Measurements from ENCODE around the gene HOGA1. TPM values are rescaled to one million over a fixed set of nuclear protein-coding genes. Genes with fewer than 3 reads are reported as not detected.
"Not testable (repeated sequence)": the region's sequence is repeated elsewhere in the genome, so short reads cannot be mapped to it uniquely, and the experiment has no call there.

The HOGA1 gene
- total and polyA plus RNA-seq, 7 donors: 0.66 to 12.3 (median 3.4) TPM

DNA sequence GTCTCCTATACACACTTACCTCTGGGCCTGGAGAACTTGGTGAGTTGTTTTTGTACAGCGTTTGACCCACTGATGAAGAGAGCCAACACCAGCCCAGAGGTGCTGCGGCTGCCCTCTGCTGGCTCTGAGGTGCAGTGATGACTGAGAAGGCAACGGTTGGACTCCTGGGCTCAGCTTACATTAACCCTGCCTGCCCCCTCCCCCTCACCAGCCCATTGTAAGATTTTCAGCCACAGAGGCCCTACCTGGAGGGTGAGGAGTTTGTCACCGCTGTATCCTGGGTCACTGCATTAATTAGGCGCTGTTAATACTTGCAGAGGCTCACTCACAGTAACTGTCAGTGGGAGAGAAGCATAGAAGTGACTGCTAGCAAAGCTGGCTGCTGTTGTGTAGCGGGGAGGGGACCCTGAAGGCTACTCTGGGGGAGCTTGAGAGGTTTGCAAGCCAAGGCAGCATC, 30.6 kb upstream of the HOGA1 start:
- 18 to 24% (median 20%) methylated on average over 6 of the region's 6 CpGs for WGBS, 3 donors
- TF ChIP-seq, protein P1, sequence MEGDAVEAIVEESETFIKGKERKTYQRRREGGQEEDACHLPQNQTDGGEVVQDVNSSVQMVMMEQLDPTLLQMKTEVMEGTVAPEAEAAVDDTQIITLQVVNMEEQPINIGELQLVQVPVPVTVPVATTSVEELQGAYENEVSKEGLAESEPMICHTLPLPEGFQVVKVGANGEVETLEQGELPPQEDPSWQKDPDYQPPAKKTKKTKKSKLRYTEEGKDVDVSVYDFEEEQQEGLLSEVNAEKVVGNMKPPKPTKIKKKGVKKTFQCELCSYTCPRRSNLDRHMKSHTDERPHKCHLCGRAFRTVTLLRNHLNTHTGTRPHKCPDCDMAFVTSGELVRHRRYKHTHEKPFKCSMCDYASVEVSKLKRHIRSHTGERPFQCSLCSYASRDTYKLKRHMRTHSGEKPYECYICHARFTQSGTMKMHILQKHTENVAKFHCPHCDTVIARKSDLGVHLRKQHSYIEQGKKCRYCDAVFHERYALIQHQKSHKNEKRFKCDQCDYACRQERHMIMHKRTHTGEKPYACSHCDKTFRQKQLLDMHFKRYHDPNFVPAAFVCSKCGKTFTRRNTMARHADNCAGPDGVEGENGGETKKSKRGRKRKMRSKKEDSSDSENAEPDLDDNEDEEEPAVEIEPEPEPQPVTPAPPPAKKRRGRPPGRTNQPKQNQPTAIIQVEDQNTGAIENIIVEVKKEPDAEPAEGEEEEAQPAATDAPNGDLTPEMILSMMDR (IDR thresholded peaks at IDR 0.05): peak; percentile 80
- peak; percentile 72 to 88 for DNase-seq

DNA sequence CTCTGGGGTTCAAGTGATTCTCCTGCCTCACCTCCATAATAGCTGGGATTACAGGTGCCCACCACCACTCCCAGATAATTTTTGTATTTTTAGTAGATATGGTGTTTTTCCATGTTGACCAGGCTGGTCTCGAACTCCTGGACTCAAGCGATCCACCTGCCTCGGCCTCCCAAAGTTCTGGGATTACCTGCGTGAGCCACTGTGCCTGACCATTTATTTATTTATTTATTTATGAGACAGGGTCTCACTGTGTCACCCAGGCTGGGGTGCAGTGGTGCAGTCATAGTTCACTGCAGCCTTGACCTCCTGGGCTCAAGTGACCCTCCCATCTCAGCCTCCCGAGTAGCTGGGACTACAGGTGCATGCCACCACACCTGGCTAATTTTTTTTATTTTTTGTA, 29.9 kb upstream of the HOGA1 start:
- H3K9me3 ChIP-seq; H3K27ac ChIP-seq; ATAC-seq; H3K36me3 ChIP-seq (ENCODE audit: insufficient read depth in 1 of 2, low read depth in 1 of 2); H3K27me3 ChIP-seq (ENCODE audit: insufficient read depth in 3 of 3, low read length in 2 of 3); H3K4me3 ChIP-seq: not testable (repeated sequence)
- 94 to 97% (median 95%) methylated on average over 5 of the region's 5 CpGs for WGBS, 3 donors
- intact Hi-C loops (cut with DNase I): loop anchor here (5.0 kb wide), 2 partner anchors 52 to 87 kb away; no protein-coding TSS in a partner anchor
- peaks cover 39% of the 10 kb centered on the region for H3K4me1 ChIP-seq
- DNase-seq: peak in 1 of 2 donors; percentile 1

More for the DNA sequence above, 30.6 kb upstream of the HOGA1 start:
- Histone ChIP-seq H3K27ac (no peak overlapping the region), H3K4me1 (peaks cover 45% of the 10 kb centered on the region), H3K27me3 (ENCODE audit: insufficient read depth in 3 of 3, low read length in 2 of 3) (no peaks in the 10 kb centered on the region), H3K4me3 (no peak overlapping the region), H3K9me3 (no peaks in the 10 kb centered on the region), H3K36me3 (ENCODE audit: insufficient read depth in 1 of 2, low read depth in 1 of 2) (no peaks in the 10 kb centered on the region)
- peak; percentile 73 to 93 (median 91) for ATAC-seq
- intact Hi-C loops (cut with DNase I): loop anchor here (1.0 to 5.0 kb wide), 3 partner anchors 51 to 90 kb away; no protein-coding TSS in a partner anchor

DNA sequence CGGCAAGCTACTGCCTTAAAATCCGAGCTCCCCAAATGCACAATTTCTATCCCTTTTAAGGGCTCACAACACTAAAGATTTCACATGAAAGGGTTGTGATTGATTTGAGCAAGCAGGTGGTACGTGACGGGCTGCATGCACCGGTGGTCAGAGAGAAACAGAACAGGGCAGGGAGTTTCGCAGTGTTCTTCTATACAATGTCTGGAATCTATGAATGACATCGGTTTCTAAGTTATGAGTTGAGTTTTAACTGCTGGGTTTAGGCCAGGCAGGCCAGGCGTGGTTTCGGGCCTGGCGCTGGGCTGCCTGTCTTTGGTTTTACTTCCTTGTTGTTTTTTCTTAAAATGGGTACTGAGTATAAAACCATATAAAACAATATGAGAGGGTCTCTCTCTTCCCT, 28.6 kb upstream of the HOGA1 start:
- H3K27ac ChIP-seq; H3K36me3 ChIP-seq (ENCODE audit: insufficient read depth in 1 of 2, low read depth in 1 of 2); ATAC-seq; intact Hi-C loops (cut with DNase I); H3K9me3 ChIP-seq; H3K27me3 ChIP-seq (ENCODE audit: insufficient read depth in 3 of 3, low read length in 2 of 3); H3K4me3 ChIP-seq: not testable (repeated sequence)
- WGBS, 3 donors: 43 to 94% (median 80%) methylated on average over 7 to 10 of the region's 10 CpGs
- H3K4me1 ChIP-seq: peaks cover 36% of the 10 kb centered on the region
- DNase-seq: peak in 1 of 2 donors; percentile 2

DNA sequence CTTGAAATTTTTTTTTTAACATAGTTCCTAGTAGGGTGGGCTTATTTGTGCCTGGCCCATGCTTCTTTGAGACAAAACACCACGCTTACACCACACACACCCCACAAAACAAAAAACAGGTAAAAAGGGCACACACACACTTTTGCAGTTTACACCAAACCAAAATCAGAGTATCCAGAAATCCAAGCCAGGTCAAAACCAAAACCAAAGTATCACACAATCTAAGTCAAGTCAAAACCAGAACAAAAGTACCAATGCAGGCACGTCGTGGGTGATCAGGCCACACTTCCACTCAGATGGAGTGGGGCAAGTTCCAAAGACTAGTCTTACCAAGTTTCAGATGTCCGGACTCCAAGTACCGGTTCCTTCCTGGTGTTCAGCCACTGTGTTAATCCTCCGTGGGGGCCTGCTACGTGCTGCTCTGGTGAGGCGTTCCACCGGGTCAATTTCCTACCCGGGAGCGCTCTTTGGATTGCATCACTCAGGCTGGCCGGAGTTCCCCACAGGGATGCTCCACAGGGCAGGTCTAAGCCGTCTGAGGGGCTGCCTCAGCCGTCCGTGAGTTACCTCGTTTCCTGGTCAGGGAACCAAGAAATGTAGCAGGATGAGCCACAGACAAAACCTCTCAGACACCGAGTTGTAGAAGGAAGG, 23.3 kb upstream of the HOGA1 start:
- DNase-seq (peak; percentile 76 to 92), ATAC-seq (peak; percentile 87 to 97 (median 92))
- intact Hi-C loops (cut with DNase I); H3K36me3 ChIP-seq (ENCODE audit: insufficient read depth in 1 of 2, low read depth in 1 of 2); H3K9me3 ChIP-seq; H3K27me3 ChIP-seq (ENCODE audit: insufficient read depth in 3 of 3, low read length in 2 of 3): not testable (repeated sequence)
- peak overlapping the region; percentile 55 for H3K4me3 ChIP-seq
- H3K27ac ChIP-seq: peak overlapping the region; percentile 76
- WGBS, 3 donors: 16 to 23% (median 19%) methylated on average over 17 of the region's 17 CpGs
- peaks cover 18% of the 10 kb centered on the region for H3K4me1 ChIP-seq

DNA sequence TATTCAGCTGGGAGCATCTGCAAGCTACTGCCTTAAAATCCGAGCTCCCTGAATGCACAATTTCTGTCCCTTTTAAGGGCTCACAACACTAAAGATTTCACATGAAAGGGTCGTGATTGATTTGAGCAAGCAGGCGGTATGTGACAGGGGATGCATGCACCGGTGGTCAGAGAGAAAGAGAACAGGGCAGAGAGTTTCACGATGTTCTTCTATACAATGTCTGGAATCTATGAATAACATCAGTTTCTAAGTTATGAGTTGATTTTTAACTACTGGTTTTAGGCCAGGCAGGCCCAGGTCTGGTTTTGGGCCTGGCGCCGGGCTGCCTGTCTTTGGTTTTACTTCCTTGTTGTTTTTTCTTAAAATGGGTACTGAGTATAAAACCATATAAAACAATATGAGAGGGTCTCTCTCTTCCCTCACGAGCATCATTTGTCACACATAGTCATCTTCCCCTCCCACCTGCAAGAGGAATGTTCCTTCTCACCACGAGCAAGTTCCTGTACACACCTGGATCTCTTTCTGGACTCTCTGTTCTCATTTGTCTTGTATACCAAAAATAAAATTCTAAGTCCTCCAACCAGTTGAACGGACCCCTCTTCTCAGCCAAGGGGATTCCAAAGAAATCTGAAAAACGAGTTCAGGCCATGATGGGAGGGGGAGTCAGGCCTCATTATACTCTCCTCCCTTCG, 22.7 kb upstream of the HOGA1 start:
- DNase-seq; intact Hi-C loops (cut with DNase I); H3K9me3 ChIP-seq; H3K36me3 ChIP-seq (ENCODE audit: insufficient read depth in 1 of 2, low read depth in 1 of 2); H3K27me3 ChIP-seq (ENCODE audit: insufficient read depth in 3 of 3, low read length in 2 of 3): not testable (repeated sequence)
- peaks cover 18% of the 10 kb centered on the region for H3K4me1 ChIP-seq
- peak overlapping the region; percentile 55 for H3K4me3 ChIP-seq
- WGBS, 3 donors: 68 to 88% (median 81%) methylated on average over 12 of the region's 12 CpGs
- ATAC-seq: peak in 2 of 4 donors; percentile 17 to 31
- H3K27ac ChIP-seq: peak overlapping the region; percentile 76

DNA sequence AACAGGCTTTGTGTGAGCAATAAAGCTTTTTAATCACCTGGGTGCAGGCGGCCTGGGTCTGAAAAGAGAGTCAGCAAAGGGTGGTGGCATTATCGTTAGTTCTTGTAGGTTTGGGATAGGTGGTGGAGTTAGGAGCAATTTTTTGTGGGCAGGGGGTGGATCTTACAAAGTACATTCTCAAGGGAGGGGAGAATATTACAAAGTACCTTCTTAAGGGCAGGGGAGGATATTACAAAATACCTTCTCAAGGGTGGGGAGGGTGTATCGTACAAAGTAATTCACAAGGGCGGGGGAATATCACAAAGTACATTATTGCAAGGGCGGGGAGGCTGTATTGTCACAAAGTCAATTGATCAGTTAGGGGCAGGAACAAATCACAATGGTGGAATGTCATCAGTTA, 21.9 kb upstream of the HOGA1 start:
- H3K27me3 ChIP-seq (ENCODE audit: insufficient read depth in 3 of 3, low read length in 2 of 3); H3K27ac ChIP-seq; H3K4me3 ChIP-seq; ATAC-seq; H3K36me3 ChIP-seq (ENCODE audit: insufficient read depth in 1 of 2, low read depth in 1 of 2); H3K9me3 ChIP-seq; intact Hi-C loops (cut with DNase I); DNase-seq: not testable (repeated sequence)
- peaks cover 18% of the 10 kb centered on the region for H3K4me1 ChIP-seq
- WGBS, 3 donors: 94 to 98% (median 96%) methylated on average over 5 of the region's 5 CpGs

DNA sequence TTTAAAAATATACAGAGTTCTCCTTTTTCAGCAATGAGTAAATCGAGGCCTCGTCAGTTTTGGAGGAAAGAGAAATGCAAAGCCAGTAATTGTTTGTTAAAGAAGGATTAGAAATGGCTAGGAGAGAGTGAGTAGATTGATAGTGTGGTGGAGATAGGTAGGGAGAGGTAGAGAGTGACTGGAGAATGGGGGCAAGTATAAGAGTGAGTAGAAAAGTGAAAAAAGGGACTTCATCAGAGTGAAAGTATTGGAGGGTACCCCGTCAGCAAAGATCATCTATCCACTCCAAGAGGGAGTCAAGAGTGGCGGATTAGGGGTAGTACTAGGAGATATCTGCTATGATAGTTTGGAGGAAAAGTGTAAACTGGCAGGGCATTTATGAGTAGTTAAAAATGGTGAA, 20.9 kb upstream of the HOGA1 start:
- Histone ChIP-seq H3K36me3 (ENCODE audit: insufficient read depth in 1 of 2, low read depth in 1 of 2) (peaks cover 0 to 5% of the 10 kb centered on the region in 2 donors), H3K9me3 (no peaks in the 10 kb centered on the region), H3K4me3 (no peak overlapping the region), H3K4me1 (peaks cover 18% of the 10 kb centered on the region), H3K27ac (no peak overlapping the region), H3K27me3 (ENCODE audit: insufficient read depth in 3 of 3, low read length in 2 of 3) (no peaks in the 10 kb centered on the region)
- no peak for DNase-seq
- TF ChIP-seq, protein P1 (IDR thresholded peaks at IDR 0.05): no peak
- 96 to 97% (median 97%) methylated on average over 4 of the region's 4 CpGs for WGBS, 3 donors
- ATAC-seq: no peak
- intact Hi-C loops (cut with DNase I): no loop called here

Data from psoas muscle (tissue), 8 donors.